Measurements from ENCODE around the gene SLC39A3.
A peak's percentile ranks its signal among the peaks of the same experiment; 100 is the strongest.
"Not testable (repeated sequence)": the region's sequence is repeated elsewhere in the genome, so short reads cannot be mapped to it uniquely, and the experiment has no call there.

SLC39A3 gene

GRCh38 chr19:2721570-2722540 is 18.0 kb downstream of the SLC39A3 start:
- DNase-seq: no peak

- no peak for DNase-seq
These were observed 18.8 kb downstream of the SLC39A3 start, which contains the start of gene DIRAS1 for GRCh38 chr19:2720777-2721569. Gene DIRAS1, minus strand, starts transcription at chr19:2721372. Its CDS starts 3,566 bp downstream, at chr19:2717806.

GRCh38 chr19:2719920-2720776 is 19.7 kb downstream of the SLC39A3 start:
- peak; percentile 23 for DNase-seq

GRCh38 chr19:2719232-2719735 is 20.5 kb downstream of the SLC39A3 start:
- DNase-seq: no peak

GRCh38 chr19:2717638-2718541 is 21.9 kb downstream of the SLC39A3 start:
- no peak for DNase-seq

- no peak for DNase-seq
These were observed 22.8 kb downstream of the SLC39A3 start for GRCh38 chr19:2716722-2717637.

- DNase-seq: no peak
These were observed 23.6 kb downstream of the SLC39A3 start for GRCh38 chr19:2716275-2716650.

- no peak for DNase-seq
These were observed 24.1 kb downstream of the SLC39A3 start for GRCh38 chr19:2715470-2716274.

GRCh38 chr19:2714531-2715269 is 25.1 kb downstream of the SLC39A3 start:
- DNase-seq: no peak

GRCh38 chr19:2714102-2714501 is 25.7 kb downstream of the SLC39A3 start:
- not testable (repeated sequence) for DNase-seq

GRCh38 chr19:2713170-2713569 is 26.6 kb downstream of the SLC39A3 start:
- not testable (repeated sequence) for DNase-seq

GRCh38 chr19:2711875-2712205 is 28.0 kb downstream of the SLC39A3 start:
- DNase-seq: no peak

- peak; percentile 33 for DNase-seq
These were observed 28.5 kb downstream of the SLC39A3 start for GRCh38 chr19:2711172-2711874.

- no peak for DNase-seq
These were observed 33.6 kb downstream of the SLC39A3 start for GRCh38 chr19:2706251-2706650.

- no peak for DNase-seq
These were observed 36.1 kb downstream of the SLC39A3 start for GRCh38 chr19:2703691-2704216.

- DNase-seq: no peak
These were observed 36.8 kb downstream of the SLC39A3 start for GRCh38 chr19:2703077-2703437.
